GM18498 (cell line): ENCODE results near the gene C19orf81.

Experiments used
- ATAC-seq: cut with Tn5 transposase; IDR thresholded peaks from one replicate; pipeline ENCODE4 v1.9.1; 2021; ENCODE audit warnings: mild to moderate bottlenecking, moderate library complexity; ENCODE audit not compliant: unreplicated experiment

Gene C19orf81

DNA sequence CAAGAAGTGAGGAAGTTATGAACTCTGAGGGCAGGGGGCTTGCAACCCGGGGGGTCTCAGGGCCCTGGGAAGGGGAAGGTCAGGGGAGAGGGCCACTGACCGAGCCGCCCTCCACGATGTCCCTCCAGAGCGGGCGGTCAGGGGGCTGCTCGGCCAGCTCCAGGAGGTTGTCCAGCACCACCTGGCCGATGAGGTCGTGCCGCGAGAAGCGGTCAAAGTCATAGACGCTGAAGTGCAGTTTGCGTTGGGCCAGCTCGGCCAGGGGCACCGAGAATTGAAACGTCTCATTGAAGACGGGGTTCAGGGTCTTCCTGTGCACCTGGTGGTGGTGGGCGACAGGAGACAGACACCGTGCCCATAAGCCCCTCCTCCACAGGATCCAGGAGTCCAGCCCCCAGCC, 20.1 kb upstream of the C19orf81 start:
- ATAC-seq: no peak

DNA sequence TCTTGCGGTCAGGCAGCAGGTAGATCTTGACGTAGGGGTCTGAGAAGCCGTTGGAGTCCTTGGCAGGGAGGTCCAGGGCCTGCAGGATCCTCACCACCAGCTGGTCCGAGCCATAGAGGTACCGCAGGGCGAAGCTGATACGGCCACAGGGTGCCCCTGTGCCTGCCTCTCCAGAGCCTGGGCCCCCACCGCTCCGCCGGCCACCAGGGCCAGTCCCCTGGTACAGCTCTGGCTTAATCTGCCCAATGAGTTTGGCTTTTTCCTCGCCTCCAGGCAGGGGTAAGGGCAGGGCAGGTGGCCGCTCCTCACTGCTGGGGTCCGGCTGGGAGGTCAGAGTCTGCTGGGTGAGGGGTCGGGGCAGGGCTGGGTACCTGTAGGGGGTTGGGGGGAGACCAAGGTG, 19.4 kb upstream of the C19orf81 start:
- ATAC-seq: no peak

DNA sequence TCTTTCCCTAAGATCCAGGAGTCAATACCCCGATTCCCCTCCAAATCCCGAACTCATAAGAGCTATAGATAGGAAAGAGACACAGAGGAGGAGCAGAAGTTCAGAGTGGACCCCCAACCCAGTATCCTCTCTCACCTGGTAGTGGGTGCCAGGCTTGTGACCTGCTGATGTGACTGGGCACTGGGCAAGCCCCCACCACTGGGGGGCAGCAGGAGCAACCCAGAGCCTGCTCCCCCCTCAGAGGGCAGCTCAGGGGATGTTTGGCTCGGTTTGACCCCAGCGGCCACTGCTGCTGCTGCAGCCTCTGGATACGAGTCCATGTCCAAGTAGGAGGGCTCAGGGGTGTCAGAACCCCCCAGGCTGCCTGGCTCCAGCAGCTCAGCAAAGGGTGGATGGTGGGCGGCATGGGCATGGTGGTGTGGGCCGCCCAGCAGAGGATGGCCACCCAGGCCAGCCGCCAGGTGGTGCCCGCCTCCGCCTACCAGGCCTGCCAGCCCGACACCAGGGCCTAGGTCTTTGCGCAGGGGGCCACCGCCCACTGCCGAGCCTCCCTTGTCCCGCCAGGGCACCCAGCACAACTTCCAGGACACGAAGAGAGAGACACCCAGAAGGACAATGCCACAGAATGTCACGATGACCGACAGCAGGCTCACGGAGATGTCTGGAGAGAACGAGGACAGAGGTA, 17.0 kb upstream of the C19orf81 start:
- no peak for ATAC-seq

DNA sequence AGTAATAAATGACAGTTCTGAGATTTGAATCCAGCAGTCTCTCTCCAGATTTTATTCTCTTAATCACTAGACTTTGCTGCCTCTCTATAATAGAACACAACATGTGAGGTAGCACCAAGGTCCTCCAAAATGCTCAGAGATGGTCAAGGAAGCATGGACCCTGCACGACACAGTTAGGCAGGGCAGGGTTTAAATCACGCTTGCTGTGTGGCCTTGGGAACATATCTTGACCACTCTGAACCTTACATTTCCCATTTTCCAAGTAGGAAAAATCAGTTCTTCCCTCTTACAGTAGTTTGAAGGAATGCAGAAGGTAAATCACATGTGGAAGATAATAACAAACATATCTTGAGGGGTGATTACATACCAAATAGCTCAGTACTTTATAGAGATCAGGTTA, 15.9 kb upstream of the C19orf81 start:
- ATAC-seq: no peak

DNA sequence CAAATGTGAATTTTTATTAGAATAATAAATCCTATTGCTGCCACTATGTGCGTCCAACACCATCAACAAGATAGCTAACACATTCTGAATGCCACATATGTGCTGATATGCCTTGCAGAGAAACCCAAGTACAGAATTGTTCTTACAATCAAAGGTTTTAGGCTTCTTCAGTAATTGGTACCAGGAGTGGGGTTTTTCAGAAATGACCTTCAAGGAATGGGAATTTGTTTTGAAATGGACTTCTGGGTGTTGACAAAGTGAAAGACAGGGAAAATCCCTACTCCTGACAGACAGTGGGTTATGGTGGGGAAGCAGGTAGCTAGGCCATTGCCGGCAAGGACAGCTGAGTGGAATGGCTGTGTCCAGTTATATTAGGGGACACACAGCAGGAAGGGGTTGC, 15.3 kb upstream of the C19orf81 start:
- ATAC-seq: no peak

DNA sequence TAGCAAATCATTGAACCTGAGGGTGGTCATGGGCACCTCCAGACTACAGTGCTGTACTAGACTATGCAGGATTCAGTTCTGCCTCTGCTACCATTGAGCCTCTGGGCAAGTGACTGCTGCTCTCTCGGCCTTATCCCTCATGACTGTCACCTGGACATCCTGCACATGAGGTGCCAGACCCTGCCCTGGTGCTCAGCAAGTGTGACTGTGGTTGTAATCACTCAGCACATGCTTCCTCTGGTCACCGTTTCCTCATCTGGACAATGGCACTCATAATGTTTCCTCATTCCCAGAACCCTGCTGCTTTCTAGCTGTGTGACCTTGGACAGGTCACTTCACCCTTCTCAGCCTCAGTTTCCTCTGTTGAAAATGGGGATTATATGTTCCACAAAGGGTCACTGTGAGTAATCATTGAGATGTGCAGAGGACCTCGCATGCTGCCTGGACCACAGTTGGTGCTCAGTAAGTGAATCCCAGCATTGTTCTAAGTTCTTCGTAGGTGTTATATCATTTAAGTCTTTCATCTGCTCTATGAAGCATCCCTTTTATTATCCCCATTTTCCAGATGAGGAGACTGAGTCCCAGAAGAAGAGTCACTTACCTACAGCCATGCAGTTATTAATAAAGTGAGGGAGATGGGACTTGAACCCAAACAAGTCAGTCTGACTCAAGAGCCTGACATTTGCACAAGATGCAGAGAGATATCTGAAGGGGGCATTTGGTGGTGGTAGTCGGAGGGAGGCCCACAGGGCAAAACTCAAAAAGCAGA, 12.7 kb upstream of the C19orf81 start:
- no peak for ATAC-seq

DNA sequence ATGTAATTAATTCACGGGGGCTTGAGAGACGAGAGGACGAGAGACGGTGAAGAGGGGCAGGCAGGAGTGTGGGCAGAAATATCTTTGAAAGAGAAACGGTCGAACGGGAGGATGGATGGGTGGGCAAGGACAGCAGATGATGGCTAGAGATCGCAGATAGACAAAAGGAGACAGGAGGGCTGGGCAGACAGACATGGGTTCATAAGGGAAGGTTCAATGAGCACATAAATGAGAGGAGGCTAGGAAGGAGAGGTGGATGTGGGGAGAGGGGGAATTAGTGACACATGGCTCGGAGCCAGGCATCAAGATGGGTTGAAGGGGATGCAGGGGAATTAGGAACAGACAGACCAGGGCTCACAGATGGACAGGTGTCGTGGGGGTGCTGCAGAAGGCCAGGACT, 10.6 kb upstream of the C19orf81 start:
- ATAC-seq: no peak

DNA sequence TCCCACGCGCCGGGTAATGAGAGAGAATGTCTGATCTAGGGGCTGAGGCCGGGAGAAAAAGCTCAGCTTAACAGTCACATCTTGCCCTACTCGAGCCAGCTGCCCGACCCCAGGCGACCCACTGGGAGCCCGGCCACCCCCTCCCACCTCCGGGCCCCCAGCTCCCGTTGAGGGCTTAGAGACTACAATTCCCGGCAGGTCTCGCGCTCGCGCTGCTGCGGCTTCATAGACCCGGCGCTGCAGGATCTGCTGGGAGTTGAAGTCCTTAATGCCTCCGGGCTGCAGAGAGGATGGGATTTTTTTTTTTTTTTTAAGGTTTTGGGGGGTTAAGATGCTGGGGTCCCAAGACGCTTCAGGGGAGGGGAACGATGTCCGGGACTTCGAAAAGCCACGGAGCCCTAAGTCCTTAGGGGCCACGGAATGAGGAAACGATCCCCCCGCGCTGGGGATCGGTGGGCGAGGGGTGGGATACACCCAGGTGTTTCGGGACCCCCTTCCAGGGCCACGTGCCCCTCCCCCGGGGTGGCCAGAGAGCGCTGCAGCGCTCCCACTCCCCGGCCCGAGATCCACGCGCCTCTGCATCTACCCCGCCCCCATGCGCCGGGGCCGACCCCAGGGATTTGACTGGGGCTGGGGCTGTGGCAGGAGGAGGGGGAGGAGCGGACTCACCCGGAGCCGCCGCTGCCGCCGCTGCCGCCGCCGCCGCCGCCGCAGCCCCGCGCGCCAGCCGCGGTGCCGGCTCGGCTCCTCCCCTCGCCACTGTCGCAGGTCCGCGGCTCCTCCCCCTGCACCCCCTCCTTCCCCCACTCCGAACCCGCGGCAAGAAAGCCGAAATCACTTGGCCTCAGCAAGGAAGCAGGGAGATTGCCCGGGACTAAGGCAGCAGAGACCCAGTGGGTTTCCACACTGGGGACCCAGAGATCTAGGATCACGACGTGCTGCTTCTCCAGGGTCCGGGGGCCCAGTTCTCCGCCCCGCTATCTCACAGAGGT, 9.8 kb upstream of the C19orf81 start, which contains the start of gene SYT3:
Gene SYT3, minus strand, starts transcription at position 761 of the 992 bp plus-strand sequence. CDS start 2,470 bp downstream, outside the sequence.
- no peak for ATAC-seq

DNA sequence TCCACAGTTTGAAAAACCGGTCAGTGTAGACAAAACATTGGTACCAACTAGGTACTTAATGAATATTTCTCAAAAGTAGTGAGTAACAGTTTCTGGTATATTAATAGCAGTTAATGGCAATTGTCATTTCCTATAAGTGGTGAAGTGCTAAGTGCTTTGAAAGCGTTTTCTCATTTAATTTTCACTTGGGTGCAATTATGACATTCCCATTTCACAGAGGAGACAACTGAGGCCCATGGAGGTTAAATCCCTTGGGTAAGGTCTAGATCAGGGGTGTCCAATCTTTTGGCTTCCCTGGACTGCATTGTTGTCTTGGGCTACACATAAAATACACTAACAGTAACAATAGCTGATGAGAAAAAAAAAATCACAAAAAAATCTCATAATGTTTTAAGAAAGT, 8.9 kb upstream of the C19orf81 start:
- no peak for ATAC-seq

DNA sequence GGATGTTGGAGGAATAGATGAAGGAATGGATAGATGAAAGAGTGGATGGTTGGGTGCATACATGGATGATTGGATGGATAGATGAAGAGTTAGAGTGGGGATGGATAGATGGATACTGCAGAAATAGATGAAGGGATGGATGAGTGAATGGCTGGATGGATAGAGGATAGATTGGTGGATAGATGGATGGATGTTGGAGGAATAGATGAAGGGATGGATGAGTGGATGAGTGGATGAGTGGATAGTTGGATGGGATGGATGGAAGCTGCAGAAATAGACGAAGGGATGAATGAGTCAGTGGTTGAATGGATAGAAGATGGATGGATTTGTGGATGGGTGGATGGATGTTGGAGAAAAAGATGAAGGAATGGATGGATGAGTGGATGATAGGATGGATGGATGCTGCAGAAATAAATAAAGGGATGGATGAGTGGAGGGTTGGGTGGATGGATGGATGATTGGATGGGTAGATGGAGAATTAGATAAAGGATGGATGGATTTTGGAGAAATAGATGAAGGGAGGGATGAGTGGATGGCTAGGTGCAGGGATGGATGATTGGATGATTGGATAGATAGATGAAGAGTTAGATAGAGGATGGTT, 4.8 kb upstream of the C19orf81 start:
- no peak for ATAC-seq

DNA sequence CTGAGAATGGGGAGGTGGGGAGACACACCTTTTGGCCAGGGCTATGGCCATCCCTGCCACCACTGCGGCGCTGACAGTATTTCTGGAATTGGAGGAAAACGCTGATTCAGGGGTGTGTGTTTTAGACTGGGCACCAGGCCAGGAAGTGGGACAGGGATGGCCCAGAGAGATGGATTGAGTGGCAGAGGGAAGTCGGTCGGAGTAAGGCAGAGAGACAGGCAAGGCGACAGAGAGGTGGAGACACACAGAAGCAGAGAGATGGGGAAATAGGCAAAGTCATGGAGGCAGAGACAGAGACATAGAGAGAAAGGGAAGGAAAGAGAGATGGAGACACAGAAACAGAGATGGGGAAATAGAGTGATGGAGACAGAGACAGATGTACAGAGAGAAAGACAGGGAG, 4.1 kb upstream of the C19orf81 start:
- ATAC-seq: no peak

DNA sequence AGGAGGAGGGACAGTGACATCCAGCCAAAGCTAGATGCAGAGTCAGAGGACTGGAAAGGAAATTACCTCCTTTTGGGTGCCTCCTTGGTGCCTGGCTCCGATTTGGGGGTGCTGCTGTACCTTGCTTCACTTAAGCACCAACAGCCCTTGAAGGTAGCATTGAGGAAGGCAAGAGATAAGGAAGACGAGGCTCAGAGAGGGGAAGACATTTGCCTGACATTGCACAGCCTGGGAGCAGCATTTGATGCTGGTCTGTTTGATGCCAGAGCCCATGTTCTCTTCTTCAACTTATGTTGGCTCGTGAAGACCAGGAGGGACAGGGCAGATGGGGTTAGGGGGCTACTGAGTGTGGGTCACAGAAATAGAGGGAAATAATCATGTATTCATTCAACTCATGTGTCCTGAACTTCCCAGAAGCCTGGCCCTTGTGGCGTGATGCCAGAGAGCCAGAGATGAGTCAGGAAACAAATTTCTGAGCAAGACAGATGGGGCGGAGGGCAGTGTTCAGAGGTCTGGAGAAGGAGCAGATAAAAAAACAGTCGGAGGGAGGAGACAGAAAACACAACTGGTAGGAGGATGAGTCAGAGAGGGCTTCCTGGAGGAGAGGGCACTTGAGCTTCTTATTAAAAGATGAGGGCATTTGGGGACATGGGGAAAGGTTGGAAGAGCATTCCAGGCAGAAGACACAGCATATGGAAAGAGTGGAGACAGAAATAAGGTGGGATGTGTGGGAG, 3.0 kb upstream of the C19orf81 start:
- no peak for ATAC-seq

DNA sequence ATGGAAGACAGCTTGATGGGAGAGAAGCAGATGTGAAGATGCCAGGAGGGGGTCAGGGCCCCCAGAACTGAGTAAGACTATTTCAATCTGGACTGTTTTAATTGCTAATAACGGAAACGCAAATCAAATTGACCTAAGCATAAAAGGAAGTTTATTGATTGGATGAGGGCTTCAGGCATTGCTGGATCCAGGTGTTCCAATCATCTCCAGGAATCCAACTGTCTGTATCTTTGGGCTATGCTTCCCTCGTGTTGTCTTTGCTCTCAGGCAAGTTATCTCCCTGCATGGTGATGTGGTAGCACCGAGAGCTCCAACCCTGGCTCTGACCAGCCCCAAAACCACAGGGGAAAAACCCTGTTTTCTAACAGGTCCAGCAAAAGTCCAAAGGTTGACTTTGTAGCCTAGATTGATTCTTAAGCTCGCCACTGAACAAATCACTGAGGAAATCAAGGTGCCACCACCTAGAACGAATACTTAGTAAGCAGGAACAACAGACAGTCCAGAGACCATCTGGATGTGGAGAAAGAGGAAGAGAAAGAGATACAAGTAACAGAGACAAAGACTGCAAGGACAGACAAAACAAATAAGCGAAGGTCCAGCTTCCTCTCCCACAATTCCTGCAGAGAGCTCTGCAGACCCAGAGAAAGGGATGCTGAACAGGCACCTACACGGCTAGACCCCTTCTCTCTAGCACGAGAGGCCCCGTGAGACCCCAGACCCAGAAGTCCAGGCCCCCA, 1.2 kb upstream of the C19orf81 start:
- no peak for ATAC-seq

DNA sequence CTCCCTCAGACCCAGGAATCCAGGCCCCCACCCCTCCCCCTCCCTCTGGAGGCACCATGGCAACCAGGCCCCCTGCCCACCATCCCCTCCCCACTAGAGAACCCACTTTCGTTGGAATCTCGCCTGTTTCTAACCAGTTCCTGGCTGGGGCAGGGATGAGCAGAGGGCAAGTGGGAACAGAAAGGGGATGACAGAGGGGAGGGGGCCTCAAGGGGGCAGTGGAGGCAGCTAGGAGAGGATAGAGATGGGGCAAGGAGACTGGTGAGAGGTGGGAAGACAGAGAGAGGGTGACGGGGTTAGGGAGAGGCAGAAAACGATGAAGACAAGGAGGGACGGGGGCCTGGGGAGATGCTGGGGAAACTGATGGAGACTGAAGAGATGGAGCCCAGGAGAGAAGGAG, 586 bp upstream of the C19orf81 start:
- no peak for ATAC-seq

DNA sequence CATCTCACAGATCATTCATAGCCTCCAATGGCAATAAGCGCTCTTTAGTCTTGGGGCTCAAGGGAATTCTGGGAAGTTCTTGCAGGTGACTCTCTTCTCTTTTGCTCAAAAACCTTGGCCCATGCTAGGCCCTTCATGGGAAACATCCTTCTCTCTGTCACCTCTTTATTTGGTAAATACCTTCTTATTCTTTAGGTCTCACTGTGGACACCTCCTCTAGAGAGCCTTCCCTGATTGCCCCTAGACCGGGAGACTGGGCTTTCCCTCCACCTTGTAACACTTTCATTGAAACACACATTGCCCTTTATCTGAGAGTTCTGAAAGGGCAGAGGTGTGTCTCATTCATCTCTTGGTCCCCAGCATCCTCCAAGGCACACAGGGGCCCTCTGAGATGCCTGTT, 1.9 kb downstream of the C19orf81 start:
- no peak for ATAC-seq

DNA sequence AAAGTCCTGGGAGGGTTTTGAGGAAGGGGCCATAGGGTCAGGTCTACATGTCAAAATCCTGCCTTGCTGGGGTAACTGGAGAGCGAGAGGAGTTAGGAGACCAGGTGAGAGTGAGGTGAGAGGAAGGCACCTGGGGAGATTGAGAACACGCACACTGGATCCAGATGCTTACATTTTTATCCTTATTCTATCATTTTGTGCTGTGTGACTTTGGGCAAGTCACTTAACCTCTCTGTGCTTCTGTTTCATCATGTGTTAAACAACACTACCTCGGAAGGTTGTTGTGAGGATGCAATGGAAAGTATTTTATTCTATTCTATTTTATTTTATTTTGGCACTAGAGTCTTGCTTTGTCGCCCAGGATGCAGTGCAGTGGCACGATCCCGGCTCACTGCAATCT, 3.5 kb downstream of the C19orf81 start:
- no peak for ATAC-seq

DNA sequence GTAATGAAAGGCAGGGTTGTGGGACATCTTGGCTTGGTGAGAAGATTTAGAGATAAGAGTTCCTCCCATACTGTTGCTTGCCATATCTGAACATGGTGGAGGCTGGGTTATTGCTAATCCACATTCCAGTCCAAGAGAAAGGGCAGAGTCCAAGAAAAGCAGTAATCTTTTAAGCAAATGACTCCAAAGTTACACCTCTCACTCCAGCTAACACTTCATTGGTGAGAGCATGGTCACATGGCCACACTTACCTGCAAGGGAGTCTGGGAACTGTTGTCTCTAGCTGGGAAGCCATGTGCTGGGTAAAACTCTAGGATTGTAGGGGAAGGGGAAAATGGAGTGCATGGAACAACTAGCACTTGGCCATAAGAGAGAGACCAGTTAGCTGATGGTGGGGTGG, 5.6 kb downstream of the C19orf81 start:
- ATAC-seq: no peak

DNA sequence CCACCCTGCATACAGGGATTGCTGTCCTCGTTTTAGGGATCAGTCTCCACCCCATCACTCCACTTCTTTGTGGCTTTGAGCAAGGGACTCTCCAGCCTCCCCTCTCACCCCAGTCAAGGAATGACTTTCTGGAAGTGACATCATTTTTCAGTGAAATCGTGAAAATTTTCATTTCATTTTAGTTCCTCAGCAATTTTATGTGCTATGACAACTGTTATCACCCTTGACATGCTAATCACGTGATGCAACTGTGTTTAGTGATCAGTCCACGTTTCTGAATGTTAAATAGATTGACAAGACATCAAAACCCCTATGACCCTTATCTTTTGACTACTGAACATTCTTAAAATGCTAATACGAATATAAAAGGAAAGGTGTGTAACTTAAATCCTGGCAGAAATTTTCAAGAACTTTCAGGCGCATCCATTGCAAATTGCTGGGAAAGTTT, 8.0 kb downstream of the C19orf81 start:
- ATAC-seq: no peak

DNA sequence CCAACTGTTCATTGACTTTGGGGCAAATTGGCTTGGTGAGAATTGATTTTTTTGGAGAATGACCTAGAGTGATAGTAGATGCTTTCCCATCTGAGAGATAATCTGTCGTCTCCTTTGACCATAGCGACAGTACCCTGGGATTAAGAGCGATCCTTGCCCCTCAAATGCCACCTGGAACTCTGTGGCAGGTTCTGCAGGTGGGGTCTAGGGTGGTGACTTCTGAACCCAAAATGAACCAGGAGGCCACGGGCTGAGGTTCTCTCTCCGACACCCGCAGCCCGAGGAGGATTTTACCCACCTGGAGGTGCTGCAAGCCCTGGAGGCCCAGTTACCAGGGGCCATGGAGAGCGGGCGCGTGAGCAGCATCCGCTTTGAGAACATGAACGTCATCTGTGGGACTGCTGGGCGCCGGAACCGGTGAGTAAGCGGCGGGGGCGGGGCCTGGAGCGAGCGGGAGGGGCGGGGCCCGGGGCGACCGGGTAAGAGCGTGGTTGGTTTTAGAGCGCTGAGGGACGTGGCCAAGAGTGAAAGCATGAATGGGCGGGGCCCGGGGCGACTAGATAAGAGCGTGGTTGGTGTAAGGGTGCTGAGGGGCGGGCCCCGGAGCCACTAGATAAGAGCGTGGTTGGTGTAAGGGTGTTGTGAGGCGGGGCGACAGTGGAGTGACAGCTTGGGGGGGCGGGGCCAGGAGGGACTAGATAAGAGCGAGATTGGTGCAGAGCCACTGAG, 8.6 kb downstream of the C19orf81 start:
- ATAC-seq: peak; percentile 58
